ENCODE data around the gene RAB10.

RAB10 gene

DNA sequence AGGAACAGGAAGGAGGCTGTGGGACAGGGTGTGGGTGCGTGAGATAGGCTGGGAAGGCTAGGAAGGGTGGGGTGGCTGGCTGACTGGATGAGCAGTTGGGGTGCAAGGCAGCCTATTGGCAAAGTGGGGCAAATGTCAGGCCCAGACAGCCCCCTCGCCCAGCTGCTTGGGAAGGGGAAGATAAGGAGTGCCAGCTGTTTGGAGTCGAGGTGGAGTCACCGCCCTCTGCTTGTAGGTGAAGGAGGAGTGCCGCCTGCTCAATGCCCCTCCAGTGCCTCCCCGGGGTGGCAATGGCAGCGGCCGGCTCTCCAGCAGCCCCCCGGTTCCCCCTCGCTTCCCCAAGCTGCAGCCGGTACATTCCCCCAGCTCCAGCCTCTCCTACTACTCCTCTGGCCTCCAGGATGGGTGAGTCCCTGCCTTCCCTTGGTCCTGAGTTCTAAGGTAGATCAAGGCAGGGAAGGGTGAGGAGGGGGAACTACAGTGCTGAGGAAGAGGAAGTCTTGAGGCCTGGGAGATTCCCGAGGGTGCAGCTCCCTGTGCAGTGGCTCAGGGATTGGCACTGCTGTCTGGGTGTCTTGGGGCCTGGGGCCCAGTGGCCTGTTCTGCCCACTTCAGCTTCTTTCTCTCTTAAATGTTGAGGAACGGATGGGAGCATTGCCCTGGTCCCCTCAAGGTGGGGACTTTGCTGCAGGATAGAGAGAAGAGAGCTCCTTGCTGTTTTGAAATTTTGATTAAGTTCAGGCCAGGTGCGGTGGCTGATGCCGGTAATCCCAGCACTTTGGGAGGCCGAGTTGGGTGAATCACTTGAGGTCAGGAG lies 152.3 kb downstream of the RAB10 start:
- Histone ChIP-seq H3K27me3 (ENCODE audit: insufficient read depth, poor library complexity, severe bottlenecking) (no peaks in the 10 kb centered on the region), H3K36me3 (ENCODE audit: low read depth) (peaks cover 6% of the 10 kb centered on the region), H3K4me1 (ENCODE audit: insufficient read depth, poor library complexity, severe bottlenecking) (no peaks in the 10 kb centered on the region), H3K9me3 (ENCODE audit: severe bottlenecking) (no peaks in the 10 kb centered on the region), H3K27ac (ENCODE audit: poor library complexity, severe bottlenecking) (no peak overlapping the region), H3K4me3 (ENCODE audit: severe bottlenecking) (no peak overlapping the region)
- DNase-seq (ENCODE audit: low spot score), result no peak
- TF ChIP-seq, protein P1, sequence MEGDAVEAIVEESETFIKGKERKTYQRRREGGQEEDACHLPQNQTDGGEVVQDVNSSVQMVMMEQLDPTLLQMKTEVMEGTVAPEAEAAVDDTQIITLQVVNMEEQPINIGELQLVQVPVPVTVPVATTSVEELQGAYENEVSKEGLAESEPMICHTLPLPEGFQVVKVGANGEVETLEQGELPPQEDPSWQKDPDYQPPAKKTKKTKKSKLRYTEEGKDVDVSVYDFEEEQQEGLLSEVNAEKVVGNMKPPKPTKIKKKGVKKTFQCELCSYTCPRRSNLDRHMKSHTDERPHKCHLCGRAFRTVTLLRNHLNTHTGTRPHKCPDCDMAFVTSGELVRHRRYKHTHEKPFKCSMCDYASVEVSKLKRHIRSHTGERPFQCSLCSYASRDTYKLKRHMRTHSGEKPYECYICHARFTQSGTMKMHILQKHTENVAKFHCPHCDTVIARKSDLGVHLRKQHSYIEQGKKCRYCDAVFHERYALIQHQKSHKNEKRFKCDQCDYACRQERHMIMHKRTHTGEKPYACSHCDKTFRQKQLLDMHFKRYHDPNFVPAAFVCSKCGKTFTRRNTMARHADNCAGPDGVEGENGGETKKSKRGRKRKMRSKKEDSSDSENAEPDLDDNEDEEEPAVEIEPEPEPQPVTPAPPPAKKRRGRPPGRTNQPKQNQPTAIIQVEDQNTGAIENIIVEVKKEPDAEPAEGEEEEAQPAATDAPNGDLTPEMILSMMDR (IDR thresholded peaks at IDR 0.05; ENCODE audit: poor library complexity, severe bottlenecking), result no peak
- no peak for ATAC-seq (ENCODE audit: low read depth)
